Measurements from ENCODE around the gene PPP4R2. TPM values are rescaled to one million over a fixed set of nuclear protein-coding genes. Genes with fewer than 3 reads are reported as not detected.

The PPP4R2 gene
- total and polyA plus RNA-seq, 2 of the 8 experiments (the other 6 are each of a cell fraction or from before 2014, with no cell fraction given) = 11.5 to 89.9 TPM

DNA sequence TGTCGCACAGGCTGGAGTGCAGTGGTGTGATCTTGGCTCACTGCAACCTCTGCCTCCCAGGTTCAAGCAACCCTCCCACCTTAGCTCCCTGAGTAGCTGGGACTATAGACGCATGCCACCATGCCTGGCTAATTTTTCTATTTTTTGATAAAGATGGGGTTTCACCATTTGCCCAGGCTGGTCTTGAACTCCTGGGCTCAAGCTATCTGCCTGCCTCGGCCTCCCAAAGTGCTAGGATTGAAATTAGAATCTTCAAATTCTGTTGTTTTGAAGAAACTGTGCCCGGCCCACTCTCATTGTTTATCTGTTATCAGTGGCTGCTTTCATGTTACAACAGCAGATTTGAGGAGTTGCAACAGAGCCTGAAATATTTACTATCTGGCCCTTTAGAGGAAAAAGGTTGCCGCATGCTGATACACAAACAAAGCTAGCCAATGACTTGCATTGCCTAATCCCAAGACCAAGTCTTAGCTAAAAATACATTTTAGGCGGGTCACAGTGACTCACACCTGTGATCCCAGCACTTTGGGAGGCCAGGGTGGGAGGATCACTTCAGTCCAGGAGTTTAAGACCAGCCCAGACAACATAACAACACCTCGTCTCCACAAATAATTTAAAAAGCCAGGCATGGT is 43.2 kb upstream of the PPP4R2 start:
- H4K20me1 ChIP-seq (replicated peaks in 1 of 2; ENCODE audit: control insufficient read depth in 1 of 2, insufficient read depth in 2 of 2, low read length in 2 of 2) = no peaks in the 10 kb centered on the region
- H3K4ac ChIP-seq (replicated peaks; ENCODE audit: insufficient read length, low read depth, low read length) = no peak overlapping the region
- ChIA-PET POLR2A (ENCODE audit: partially characterized antibody) (interaction anchor here (0.9 to 1.6 kb wide), 2 partner anchors 43 to 58 kb away, joined by 3 to 6 read pairs; partner anchors contain the start of gene PPP4R2), CTCF (ENCODE audit: partially characterized antibody) (interaction anchor here (0.7 to 2.0 kb wide), 4 partner anchors 10 to 147 kb away, joined by 3 to 5 read pairs (median 4); no protein-coding TSS in a partner anchor)
- TF ChIP-seq SP4 (IDR thresholded peaks at IDR 0.05; ENCODE audit: low read length) (no peak), EZH2 (IDR thresholded peaks at IDR 0.05; ENCODE audit: low read depth, low read length, severe bottlenecking) (no peak), KDM1A (IDR thresholded peaks at IDR 0.05; ENCODE audit: borderline replicate concordance, low read length) (no peak), RNF2 (IDR thresholded peaks at IDR 0.05; ENCODE audit: borderline replicate concordance, low read depth, low read length, missing control alignments, poor library complexity, severe bottlenecking) (no peak), CBX8 (IDR thresholded peaks at IDR 0.05; ENCODE audit: borderline replicate concordance, low read depth, low read length) (no peak), GTF2F1 (IDR thresholded peaks at IDR 0.05; ENCODE audit: borderline replicate concordance, low read depth, low read length) (no peak), TAF7 (optimal IDR thresholded peaks at IDR 0.05; ENCODE audit: borderline replicate concordance, low read depth, low read length) (no peak), RBBP5 (IDR thresholded peaks at IDR 0.05; ENCODE audit: borderline replicate concordance, low read depth, low read length) (no peak), RFX5 (IDR thresholded peaks at IDR 0.05; ENCODE audit: borderline replicate concordance, low read depth, low read length) (no peak), EP300 (IDR thresholded peaks at IDR 0.05; ENCODE audit: borderline replicate concordance in 1 of 2, low read depth in 2 of 2, low read length in 2 of 2) (no peak)
- no peaks in the 10 kb centered on the region for H3K79me1 ChIP-seq (ENCODE audit: low read depth, low read length)
- H4K5ac ChIP-seq (ENCODE audit: insufficient read length, low read depth, low read length) = no peak overlapping the region
- H3K4me1 ChIP-seq (replicated peaks in 1 of 4; ENCODE audit: control insufficient read depth in 3 of 4, insufficient read depth in 4 of 4, low read length in 3 of 4) = peaks cover 0 to 10% (median 5%) of the 10 kb centered on the region in 4 experiments; a peak in 3 of 7 replicates
- no peak overlapping the region for H3K56ac ChIP-seq (replicated peaks; ENCODE audit: insufficient read length, low read depth, low read length)
- H3K18ac ChIP-seq (ENCODE audit: extremely low read depth, low read length) = no peak overlapping the region
- H3K23me2 ChIP-seq (ENCODE audit: low read depth, low read length) = no peaks in the 10 kb centered on the region
- H3K9me3 ChIP-seq (ENCODE audit: insufficient read depth in 2 of 2, low read depth in 1 of 2, low read length in 1 of 2) = no peaks in the 10 kb centered on the region
- no peak overlapping the region for H2BK15ac ChIP-seq (ENCODE audit: low read length)
- no peak overlapping the region for H3K4me2 ChIP-seq (ENCODE audit: insufficient read depth in 1 of 2, low read depth in 2 of 2, low read length in 2 of 2)
- H2BK12ac ChIP-seq (ENCODE audit: low read depth, low read length) = no peak overlapping the region
- H4K91ac ChIP-seq (replicated peaks; ENCODE audit: insufficient read length, low read length) = no peak overlapping the region
- no peak overlapping the region for H2BK20ac ChIP-seq (ENCODE audit: low read length)
- H2AFZ ChIP-seq (ENCODE audit: low read length) = no peak overlapping the region
- no peak overlapping the region for H3K4me3 ChIP-seq (ENCODE audit: extremely low read depth in 1 of 4, insufficient read depth in 2 of 4, low read depth in 3 of 4, low read length in 4 of 4)
- H3K23ac ChIP-seq (ENCODE audit: insufficient read length) = no peak overlapping the region
- H3K79me2 ChIP-seq (ENCODE audit: control insufficient read depth in 1 of 2, insufficient read depth in 2 of 2, low read length in 2 of 2) = no peaks in the 10 kb centered on the region
- H3K14ac ChIP-seq (ENCODE audit: insufficient read length) = no peak overlapping the region
- no peak for DNase-seq (ENCODE audit: low read depth in 1 of 2, low spot score in 2 of 2)
- no peak overlapping the region for H4K8ac ChIP-seq (ENCODE audit: extremely low read depth, insufficient read depth, low read length)
- H3K27ac ChIP-seq (ENCODE audit: low read depth, low read length) = no peak overlapping the region
- H3K9ac ChIP-seq (replicated peaks in 1 of 4; ENCODE audit: extremely low read depth in 1 of 4, low read depth in 3 of 4, low read length in 3 of 4) = no peak overlapping the region
- FAIRE-seq = no peak
- H2BK5ac ChIP-seq (ENCODE audit: low read depth, low read length) = no peak overlapping the region
- no peak overlapping the region for H2AK5ac ChIP-seq (ENCODE audit: low read depth, low read length)
- H3K27me3 ChIP-seq (replicated peaks in 1 of 4; ENCODE audit: control insufficient read depth in 3 of 4, extremely low read depth in 1 of 4, insufficient read depth in 3 of 4, low read length in 3 of 4) = no peaks in the 10 kb centered on the region
- no peaks in the 10 kb centered on the region for H3K36me3 ChIP-seq (ENCODE audit: control insufficient read depth in 2 of 4, insufficient read depth in 4 of 4, low read length in 3 of 4)
- WGBS, 2 experiments (ENCODE audit: extremely low coverage in 1 of 2, insufficient coverage in 1 of 2, insufficient read length in 1 of 2, insufficient replicate concordance in 2 of 2, low coverage in 1 of 2, low lambda C conversion rate in 2 of 2, missing lambda C conversion rate in 1 of 2) = 91% methylated on average over 7 of the region's 7 CpGs; no CpG with 5 or more reads in 1 of the 2 experiments
- H2BK120ac ChIP-seq (replicated peaks; ENCODE audit: low read depth, low read length) = no peak overlapping the region

All from H1 (cell line).